ENCODE data around the gene SH3BP1. TPM values are rescaled to one million over a fixed set of nuclear protein-coding genes. Genes with fewer than 3 reads are reported as not detected.

The SH3BP1 gene
- total RNA-seq, 1 experiment from 2014 or later, result 39.4 TPM

- TF ChIP-seq ERG (CRISPR knock-in tag; IDR thresholded peaks at IDR 0.05) (no peak), TEAD4 (CRISPR knock-in tag; IDR thresholded peaks at IDR 0.05) (no peak), HMGA2 (CRISPR knock-in tag; IDR thresholded peaks at IDR 0.05) (no peak), ESRRA (CRISPR knock-in tag; IDR thresholded peaks at IDR 0.05; ENCODE audit: borderline replicate concordance) (no peak), HMGXB4 (CRISPR knock-in tag; IDR thresholded peaks at IDR 0.05) (no peak; the same call in 1 of the 2 replicates), FOXP4 (CRISPR knock-in tag; IDR thresholded peaks at IDR 0.05) (no peak), ZNF416 (CRISPR knock-in tag; IDR thresholded peaks at IDR 0.05) (no peak), STAT6 (CRISPR knock-in tag; conservative IDR thresholded peaks at IDR 0.05; ENCODE audit: low read depth) (no peak), GABPB1 (CRISPR knock-in tag; IDR thresholded peaks at IDR 0.05) (no peak), GTF2I (CRISPR knock-in tag; conservative IDR thresholded peaks at IDR 0.05) (no peak), IRF1 (CRISPR knock-in tag; IDR thresholded peaks at IDR 0.05) (no peak)
These were observed 57.4 kb downstream of the SH3BP1 start, which contains the start of gene TRIOBP (continued) for GRCh38 chr22:37696657-37697537.

GRCh38 chr22:37697538-37697835, 58.0 kb downstream of the SH3BP1 start:
- ChIA-PET CTCF (interaction anchor here (0.5 to 4.2 kb wide), 19 partner anchors 12 to 225 kb away, joined by 3 to 29 read pairs (median 4); partner anchors contain the start of genes GGA1 and NOL12), POLR2A (interaction anchor here (0.6 to 1.7 kb wide), 4 partner anchors 32 to 123 kb away, joined by 3 to 6 read pairs (median 4); partner anchors contain the start of gene GGA1)
- Mint-ChIP-seq H3K9me3 (no peaks in the 10 kb centered on the region), H3K36me3 (peaks cover 32% of the 10 kb centered on the region), H3K27ac (no peak overlapping the region), H3K4me3 (peak overlapping the region; percentile 96), H3K27me3 (ENCODE audit: low read depth) (no peaks in the 10 kb centered on the region), H3K4me1 (peaks cover 11% of the 10 kb centered on the region)
- ATAC-seq (peak; percentile 1; the same call in 1 of the 2 replicates), DNase-seq (ENCODE audit: low spot score) (peak; percentile 49)
- TF ChIP-seq FOXP1 (CRISPR knock-in tag; IDR thresholded peaks at IDR 0.05; ENCODE audit: borderline replicate concordance) (0 out of 2 replicates have a peak, but pooled peaks have one; percentile 34), ZNF317 (CRISPR knock-in tag; IDR thresholded peaks at IDR 0.05; ENCODE audit: borderline replicate concordance, low read depth) (no peak), ZNF396 (CRISPR knock-in tag; IDR thresholded peaks at IDR 0.05; ENCODE audit: borderline replicate concordance) (no peak), PRDM15 (CRISPR knock-in tag; IDR thresholded peaks at IDR 0.05) (no peak), ATF3 (CRISPR knock-in tag; conservative IDR thresholded peaks at IDR 0.05) (no peak), CTCF (IDR thresholded peaks at IDR 0.05) (no peak), ZNF121 (CRISPR knock-in tag; IDR thresholded peaks at IDR 0.05) (peak; percentile 77), ETV6 (CRISPR knock-in tag; IDR thresholded peaks at IDR 0.05) (no peak), ZBTB21 (CRISPR knock-in tag; IDR thresholded peaks at IDR 0.05; ENCODE audit: borderline replicate concordance) (peak; percentile 38; the same call in 1 of the 2 replicates), HMGA2 (CRISPR knock-in tag; IDR thresholded peaks at IDR 0.05) (no peak)

Data from WTC11 (cell line).